ENCODE measurements around the gene NUDT22. TPM values are rescaled to one million over a fixed set of nuclear protein-coding genes. Genes with fewer than 3 reads are reported as not detected.

Gene NUDT22, protein sequence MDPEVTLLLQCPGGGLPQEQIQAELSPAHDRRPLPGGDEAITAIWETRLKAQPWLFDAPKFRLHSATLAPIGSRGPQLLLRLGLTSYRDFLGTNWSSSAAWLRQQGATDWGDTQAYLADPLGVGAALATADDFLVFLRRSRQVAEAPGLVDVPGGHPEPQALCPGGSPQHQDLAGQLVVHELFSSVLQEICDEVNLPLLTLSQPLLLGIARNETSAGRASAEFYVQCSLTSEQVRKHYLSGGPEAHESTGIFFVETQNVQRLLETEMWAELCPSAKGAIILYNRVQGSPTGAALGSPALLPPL
- total RNA-seq (2021; fragmentation: NEBNext Ultra II Directional; extraction: Animal tissue kit (Norgen Biotek cat#: 25700)) (43.4 and 51.5 TPM in 2 replicates), polyA plus RNA-seq (2011; rRNA removed) (69.0 and 97.1 TPM in 2 replicates), polyA minus RNA-seq (2011; rRNA and poly(A)+ RNA removed) (14.0 and 18.0 TPM in 2 replicates)
- polyA plus RNA-seq (2011; cell fraction: cytosol; rRNA removed): 58.7 TPM
- polyA plus RNA-seq (2011; cell fraction: nucleus; rRNA removed): 91.2 TPM
- polyA plus RNA-seq (2012, experiment 1 of 2): 28.1 to 49.3 TPM (median 43.2 TPM) in 4 replicates
- polyA plus RNA-seq (2012, experiment 2 of 2): 35.6 TPM
- 83.6 TPM for polyA plus RNA-seq (2013, experiment 1 of 2)
- 79.8 TPM for polyA plus RNA-seq (2013, experiment 2 of 2)
- 31.9 TPM for polyA minus RNA-seq (2011; cell fraction: cytosol; rRNA and poly(A)+ RNA removed)
- polyA minus RNA-seq (2011; cell fraction: nucleus; rRNA and poly(A)+ RNA removed): 26.1 TPM
- long read RNA-seq, experiment 1, transcript NUDT22-201 (6 exons, 1,094 nt): major isoform, 10 of 34 reads
- long read RNA-seq, experiment 1, transcript NUDT22-204 (5 exons, 986 nt): minor isoform, 5 of 34 reads
- long read RNA-seq, experiment 1, partial matches to known transcripts: 16 of 34 reads
- long read RNA-seq, experiment 1, other reads (novel, unspliced or antisense): 3 of 34 reads
- long read RNA-seq, experiment 2, transcript NUDT22-204 (5 exons, 986 nt): minor isoform, 11 of 67 reads
- long read RNA-seq, experiment 2, transcript NUDT22-201 (6 exons, 1,094 nt): major isoform, 37 of 67 reads
- long read RNA-seq, experiment 2, partial matches to known transcripts: 13 of 67 reads
- long read RNA-seq, experiment 2, other reads (novel, unspliced or antisense): 6 of 67 reads

DNA sequence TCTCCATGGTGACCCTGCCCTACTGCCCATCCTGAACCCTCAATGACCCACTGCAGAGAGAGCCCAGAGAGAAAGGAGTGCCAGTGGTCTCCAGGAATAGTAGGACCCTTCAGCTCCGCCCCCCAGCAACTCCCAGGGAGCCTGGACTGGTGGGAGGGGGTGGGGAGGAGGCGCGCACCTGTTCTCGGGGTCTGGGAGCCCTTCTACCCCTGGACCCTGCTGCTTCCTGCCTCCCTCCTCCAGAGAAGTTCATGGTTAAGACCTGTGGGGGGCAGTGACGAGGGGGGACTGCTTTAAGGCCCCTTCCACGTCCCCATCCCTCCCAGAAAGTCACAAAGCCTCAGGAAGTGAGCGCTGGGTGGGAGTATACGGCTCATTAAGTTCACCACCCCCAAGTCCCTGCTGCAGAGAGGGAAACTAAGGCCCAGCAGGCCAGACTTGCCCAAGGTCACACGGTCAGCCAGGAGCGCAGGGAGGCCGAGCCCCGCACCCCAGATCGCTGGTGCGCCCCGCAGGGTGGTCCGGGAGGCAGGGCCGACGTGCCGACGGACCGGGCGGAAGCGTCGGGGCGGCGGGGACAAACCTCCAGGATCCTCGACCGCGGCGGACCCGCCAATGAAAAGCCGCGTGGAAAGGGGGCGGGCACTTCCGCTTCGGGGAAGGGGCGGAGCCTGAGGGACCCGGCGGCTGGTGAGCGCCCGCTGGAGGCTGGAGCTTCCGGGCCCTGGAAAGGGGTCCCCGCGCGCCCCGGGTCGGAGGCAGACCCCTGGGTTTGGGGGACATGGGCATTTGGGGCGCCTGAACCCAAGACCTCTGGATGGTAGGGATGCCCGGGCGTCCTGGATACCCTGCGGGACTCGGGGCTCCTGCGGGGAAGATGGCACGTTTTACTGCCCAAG lies at the start of gene NUDT22, which contains the start of gene TRPT1:
Gene NUDT22, plus strand, starts transcription at position 667 of the 899 bp plus-strand sequence. CDS start 379 bp downstream, outside the sequence.
Gene TRPT1, minus strand, starts transcription at position 579 of the 899 bp plus-strand sequence. Its CDS starts 326 bp downstream, at position 253.
- peaks cover 0 to 7% (median 1%) of the 10 kb centered on the region in 4 experiments; a peak in 3 of 8 replicates for H3K36me3 ChIP-seq (ENCODE audit: control insufficient read depth in 2 of 4, insufficient read depth in 4 of 4, low read length in 3 of 4)
- no peaks in the 10 kb centered on the region for H3K79me1 ChIP-seq (ENCODE audit: low read depth, low read length)
- peaks cover 0 to 7% of the 10 kb centered on the region in 2 experiments for H4K20me1 ChIP-seq (replicated peaks in 1 of 2; ENCODE audit: control insufficient read depth in 1 of 2, insufficient read depth in 2 of 2, low read length in 2 of 2)
- no peaks in the 10 kb centered on the region for H3K27me3 ChIP-seq (replicated peaks in 1 of 4; ENCODE audit: control insufficient read depth in 3 of 4, extremely low read depth in 1 of 4, insufficient read depth in 3 of 4, low read length in 3 of 4)
- H3K79me2 ChIP-seq (ENCODE audit: control insufficient read depth in 1 of 2, insufficient read depth in 2 of 2, low read length in 2 of 2): no peaks in the 10 kb centered on the region
- H3K9ac ChIP-seq (replicated peaks in 1 of 4; ENCODE audit: extremely low read depth in 1 of 4, low read depth in 3 of 4, low read length in 3 of 4): peak within 1 kb of the TSS in 3 of 4 experiments; percentile 5 to 66 (median 62); a peak in 5 of 7 replicates
- H3K23me2 ChIP-seq (ENCODE audit: low read depth, low read length): peaks cover 15% of the 10 kb centered on the region
- peak within 1 kb of the TSS; percentile 9; the same call in 1 of the 2 replicates for H4K8ac ChIP-seq (ENCODE audit: extremely low read depth, insufficient read depth, low read length)
- WGBS, 2 experiments (ENCODE audit: extremely low coverage in 1 of 2, insufficient coverage in 1 of 2, insufficient read length in 1 of 2, insufficient replicate concordance in 2 of 2, low coverage in 1 of 2, low lambda C conversion rate in 2 of 2, missing lambda C conversion rate in 1 of 2): 1% methylated on average over 44 of the region's 54 CpGs; no CpG with 5 or more reads in 1 of the 2 experiments
- H3K27ac ChIP-seq (ENCODE audit: low read depth, low read length): peak within 1 kb of the TSS; percentile 11; the same call in 1 of the 2 replicates
- H3K4me3 ChIP-seq (ENCODE audit: extremely low read depth in 1 of 4, insufficient read depth in 2 of 4, low read depth in 3 of 4, low read length in 4 of 4): peak within 1 kb of the TSS; percentile 63 to 90 (median 84)
- H3K56ac ChIP-seq (replicated peaks; ENCODE audit: insufficient read length, low read depth, low read length): peak within 1 kb of the TSS; percentile 63
- H3K9me3 ChIP-seq (ENCODE audit: insufficient read depth in 2 of 2, low read depth in 1 of 2, low read length in 1 of 2): no peaks in the 10 kb centered on the region
- peak within 1 kb of the TSS; percentile 72 to 93 for H3K4me2 ChIP-seq (ENCODE audit: insufficient read depth in 1 of 2, low read depth in 2 of 2, low read length in 2 of 2)
- peak within 1 kb of the TSS; percentile 96 for H3K18ac ChIP-seq (ENCODE audit: extremely low read depth, low read length)
- H2BK5ac ChIP-seq (ENCODE audit: low read depth, low read length): peak within 1 kb of the TSS; percentile 95
- no peak within 1 kb of the TSS for H2BK20ac ChIP-seq (ENCODE audit: low read length)
- H4K5ac ChIP-seq (ENCODE audit: insufficient read length, low read depth, low read length): peak within 1 kb of the TSS; percentile 99
- peak within 1 kb of the TSS; percentile 99; the same call in 1 of the 2 replicates for H2BK15ac ChIP-seq (ENCODE audit: low read length)
- H3K4ac ChIP-seq (replicated peaks; ENCODE audit: insufficient read length, low read depth, low read length): peak within 1 kb of the TSS; percentile 97
- peak within 1 kb of the TSS; percentile 69 for H2BK120ac ChIP-seq (replicated peaks; ENCODE audit: low read depth, low read length)
- CTCF ChIA-PET (ENCODE audit: partially characterized antibody): interaction anchor here (0.7 to 6.5 kb wide), 16 partner anchors 9 to 131 kb away, joined by 3 to 64 read pairs (median 4); partner anchors contain the start of genes FERMT3, FKBP2, KCNK4 and PLCB3
- H2BK12ac ChIP-seq (ENCODE audit: low read depth, low read length): peak within 1 kb of the TSS; percentile 68; the same call in 1 of the 2 replicates
- no peak within 1 kb of the TSS for H3K14ac ChIP-seq (ENCODE audit: insufficient read length)
- H2AK5ac ChIP-seq (ENCODE audit: low read depth, low read length): peak within 1 kb of the TSS; percentile 67; the same call in 1 of the 2 replicates
- DNase-seq (ENCODE audit: low read depth in 1 of 2, low spot score in 2 of 2) (peak in 1 of 2 experiments; percentile 97), FAIRE-seq (no peak)
- peak within 1 kb of the TSS; percentile 88 for H4K91ac ChIP-seq (replicated peaks; ENCODE audit: insufficient read length, low read length)
- no peak within 1 kb of the TSS for H2AFZ ChIP-seq (ENCODE audit: low read length)
- no peak within 1 kb of the TSS for H3K23ac ChIP-seq (ENCODE audit: insufficient read length)
- peaks cover 0 to 23% (median 14%) of the 10 kb centered on the region in 4 experiments; a peak in 6 of 7 replicates for H3K4me1 ChIP-seq (replicated peaks in 1 of 4; ENCODE audit: control insufficient read depth in 3 of 4, insufficient read depth in 4 of 4, low read length in 3 of 4)
- POLR2A ChIA-PET (ENCODE audit: partially characterized antibody): interaction anchor here (0.8 to 14.1 kb wide), 15 partner anchors 11 to 92 kb away, joined by 3 to 253 read pairs (median 5); partner anchors contain the start of genes FERMT3, FKBP2, PLCB3 and PPP1R14B
- TF ChIP-seq ASH2L (IDR thresholded peaks at IDR 0.05; ENCODE audit: low read length) (peak; percentile 59), PHF8 (conservative IDR thresholded peaks at IDR 0.05; ENCODE audit: low read depth, low read length) (peak; percentile 75; the same call in 1 of the 2 replicates), TBP (IDR thresholded peaks at IDR 0.05; ENCODE audit: low read depth, low read length) (peak; percentile 35; the same call in 1 of the 2 replicates)

Measured in H1 (cell line).